ENCODE measurements around the gene SUMF1.

Gene SUMF1

GRCh38 chr3:4497005-4497692 lies 30.1 kb upstream of the SUMF1 start:
- DNase-seq: no peak

- DNase-seq: no peak
Measured at GRCh38 chr3:4496087-4496452, 29.0 kb upstream of the SUMF1 start.

GRCh38 chr3:4495294-4496086 lies 28.4 kb upstream of the SUMF1 start:
- DNase-seq: no peak

DNA sequence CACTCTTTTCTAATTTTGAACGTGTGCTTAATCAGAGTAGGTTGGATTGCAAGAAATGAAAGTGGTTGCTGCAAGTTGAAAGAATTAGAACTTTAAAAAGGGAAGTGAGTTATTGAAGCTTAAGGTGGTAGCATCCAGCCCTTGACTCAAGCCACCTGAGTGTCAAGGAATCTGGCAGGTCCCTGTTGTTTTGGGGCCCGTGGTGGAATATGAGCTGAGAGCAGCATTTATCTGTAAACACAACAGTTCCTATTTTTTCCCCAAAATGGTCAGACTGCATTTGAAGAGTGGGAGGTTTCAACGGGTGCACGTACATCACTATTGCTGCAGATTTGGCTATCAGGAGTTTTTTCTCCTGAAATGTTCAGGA lies 27.8 kb upstream of the SUMF1 start:
- no peak for DNase-seq

DNA sequence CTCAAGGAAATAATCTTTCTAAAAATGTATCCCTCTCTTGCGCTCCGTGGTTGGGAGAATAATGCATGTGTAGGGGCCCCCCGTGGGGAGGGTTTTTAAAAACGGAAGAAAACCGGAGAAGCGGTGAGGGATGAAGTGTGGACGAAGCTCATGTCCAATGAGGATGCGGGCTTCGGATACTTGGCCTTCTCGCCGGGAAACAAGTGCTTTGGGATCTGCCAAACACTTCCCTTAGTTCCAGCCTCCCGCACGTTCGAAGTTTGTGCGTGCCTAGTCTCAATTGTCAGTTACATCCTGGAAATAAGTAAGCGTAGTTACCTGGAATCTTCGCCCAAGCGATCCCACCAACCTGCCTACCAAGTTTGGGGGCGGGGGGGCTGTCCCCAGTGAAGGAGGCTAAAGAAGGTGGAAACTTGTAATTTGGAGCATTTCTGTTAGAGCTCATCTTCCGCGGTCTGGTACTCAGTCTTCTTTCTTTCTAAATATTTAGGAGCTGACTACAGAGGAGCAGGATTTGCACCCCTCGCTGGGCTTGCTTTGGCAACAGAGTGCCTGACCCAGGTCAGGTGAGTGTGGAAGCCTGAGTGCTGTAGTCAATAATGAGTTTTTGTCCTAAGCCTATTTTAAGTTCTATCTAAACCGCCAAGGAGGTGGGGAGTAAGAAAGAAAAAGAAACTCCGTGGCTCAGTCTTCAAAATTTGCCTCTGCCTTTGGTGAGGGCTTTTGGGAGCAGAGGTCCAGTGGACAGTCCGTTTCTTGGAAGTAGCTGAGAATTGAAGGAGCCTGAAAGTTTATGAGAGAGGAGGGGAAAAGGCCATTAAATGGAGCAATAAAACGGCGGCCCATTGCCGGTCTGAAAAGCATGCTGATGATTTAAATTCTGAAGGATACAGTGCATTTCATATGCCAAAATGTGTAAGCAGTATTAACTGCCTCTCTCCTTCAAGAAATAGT lies 27.1 kb upstream of the SUMF1 start:
- peak in 1 of 2 experiments; percentile 27 for DNase-seq

DNA sequence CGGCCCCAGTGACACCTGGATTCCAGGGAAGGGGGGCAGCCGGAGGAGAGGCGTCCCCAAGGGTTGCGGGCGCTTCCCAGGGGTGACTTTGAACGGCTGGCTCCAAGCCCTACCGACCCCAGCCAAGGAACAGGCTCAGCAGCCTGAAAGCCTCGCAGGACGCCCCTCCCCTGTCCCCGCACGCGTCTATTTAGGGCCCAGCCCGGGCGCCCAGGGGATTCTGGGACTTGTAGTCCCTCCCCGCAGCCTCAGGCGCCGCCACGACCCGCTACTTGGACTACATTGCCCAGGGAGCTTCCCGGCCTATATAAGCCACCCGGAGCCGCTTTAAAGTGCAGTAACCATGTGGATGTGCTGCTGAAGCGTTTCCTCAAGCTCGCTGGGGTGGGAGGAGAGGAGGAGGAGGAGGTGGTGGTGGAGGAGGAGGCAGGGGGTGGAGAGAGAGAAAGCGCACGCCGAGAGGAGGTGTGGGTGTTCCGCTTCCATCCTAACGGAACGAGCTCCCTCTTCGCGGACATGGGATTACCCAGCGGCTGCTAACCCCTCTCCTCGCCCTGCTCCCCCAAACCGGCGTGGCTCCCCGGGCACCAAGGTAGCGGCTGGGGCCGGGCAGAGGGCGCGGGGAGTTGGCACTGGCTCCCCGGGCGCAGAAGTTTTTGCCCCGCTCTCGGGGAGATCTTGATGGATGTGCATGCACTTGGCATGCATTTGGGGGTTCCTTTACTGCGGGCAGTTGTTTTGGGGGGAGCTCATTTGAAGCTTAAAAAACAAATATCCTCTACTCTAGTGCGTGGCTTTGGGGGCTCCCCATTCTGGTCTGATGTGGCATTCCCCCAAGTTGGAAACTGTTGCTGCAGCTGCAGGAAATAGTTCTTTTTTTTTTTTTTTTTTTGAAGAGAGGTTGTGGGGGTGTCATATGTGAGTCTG lies 26.2 kb upstream of the SUMF1 start, which contains the start of gene ITPR1:
Gene ITPR1 (plus strand): TSS at position 335 of the 927 bp plus-strand sequence. CDS start 23,144 bp downstream, outside the sequence.
- DNase-seq: peak; percentile 95 to 98

DNA sequence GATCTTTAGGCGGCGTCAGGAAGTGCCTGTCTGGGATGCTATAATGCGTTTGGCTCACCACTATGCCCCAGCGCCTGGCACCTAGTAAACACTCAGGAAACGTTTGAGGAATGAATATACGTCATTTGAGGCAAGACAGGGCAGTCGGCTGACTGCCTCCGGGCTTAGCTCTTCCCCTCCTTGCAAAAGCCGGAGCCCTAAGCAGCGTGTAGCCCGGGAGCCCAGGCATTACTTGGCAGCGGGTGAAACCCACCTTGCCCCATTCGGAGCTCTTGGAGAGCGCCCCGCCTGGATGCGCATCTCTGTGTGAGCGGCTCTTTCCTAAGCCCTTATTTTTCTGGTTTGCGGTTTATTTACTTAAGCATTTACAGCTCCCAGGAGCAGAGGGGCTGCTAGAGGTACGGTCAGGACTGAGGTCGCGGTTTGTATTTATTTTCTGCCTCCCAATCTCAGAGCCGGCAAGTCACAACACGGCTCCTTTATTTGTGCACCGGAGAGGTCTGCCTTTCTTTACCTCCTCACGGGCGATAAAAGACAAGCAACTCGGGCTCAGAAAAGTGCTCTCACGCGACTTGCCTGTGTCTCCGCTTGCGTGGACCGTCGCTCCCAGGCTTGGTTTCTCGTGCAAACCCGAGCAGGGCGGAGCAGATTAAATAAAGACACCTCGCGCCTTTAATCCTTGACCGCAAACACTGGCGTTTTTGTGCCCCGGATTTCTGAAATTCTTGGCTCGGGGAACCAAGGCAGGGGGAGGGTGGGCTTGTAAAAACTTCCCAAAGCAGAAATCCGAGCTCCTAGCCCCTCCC lies 25.3 kb upstream of the SUMF1 start:
- DNase-seq: peak; percentile 69 to 80

DNA sequence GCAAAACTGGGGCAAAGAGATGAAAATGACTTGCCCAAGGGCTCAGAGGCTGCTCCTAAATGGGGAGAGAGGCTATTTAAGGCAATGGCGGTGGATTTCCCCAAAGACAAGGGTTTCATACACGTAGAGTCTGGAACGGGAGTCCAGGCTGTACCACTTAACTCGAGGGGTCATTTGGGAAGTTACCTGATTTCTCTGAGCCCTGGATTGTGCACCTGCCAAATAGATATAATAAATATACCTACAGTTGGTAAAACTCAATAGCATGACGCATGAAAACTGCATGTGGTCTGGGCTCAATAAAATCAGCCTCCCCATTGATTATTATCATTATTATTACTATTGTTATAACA lies 24.8 kb upstream of the SUMF1 start:
- DNase-seq: no peak

DNA sequence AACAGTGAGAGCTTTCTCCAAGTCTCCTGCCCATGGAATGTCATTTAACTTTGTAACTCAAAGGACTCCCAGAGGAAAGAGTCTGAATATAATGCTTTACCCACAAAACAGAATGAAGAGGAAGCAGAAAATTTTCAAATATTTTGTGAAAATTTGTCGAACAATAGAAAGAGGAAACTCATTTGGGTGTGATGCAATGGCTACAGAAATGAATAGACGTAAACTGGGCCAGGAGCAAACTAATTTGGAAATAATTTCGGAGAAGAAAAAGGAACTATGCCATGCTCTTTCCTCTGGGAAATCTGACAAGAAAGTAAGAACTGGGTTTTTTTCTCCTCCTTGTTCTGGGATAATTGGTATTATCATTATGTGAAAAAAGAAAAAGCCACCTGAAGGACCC lies 11.2 kb upstream of the SUMF1 start:
- DNase-seq: no peak

GRCh38 chr3:4476496-4476895 lies 9.4 kb upstream of the SUMF1 start:
- DNase-seq: no peak

GRCh38 chr3:4475804-4476203 lies 8.7 kb upstream of the SUMF1 start:
- DNase-seq: no peak

DNA sequence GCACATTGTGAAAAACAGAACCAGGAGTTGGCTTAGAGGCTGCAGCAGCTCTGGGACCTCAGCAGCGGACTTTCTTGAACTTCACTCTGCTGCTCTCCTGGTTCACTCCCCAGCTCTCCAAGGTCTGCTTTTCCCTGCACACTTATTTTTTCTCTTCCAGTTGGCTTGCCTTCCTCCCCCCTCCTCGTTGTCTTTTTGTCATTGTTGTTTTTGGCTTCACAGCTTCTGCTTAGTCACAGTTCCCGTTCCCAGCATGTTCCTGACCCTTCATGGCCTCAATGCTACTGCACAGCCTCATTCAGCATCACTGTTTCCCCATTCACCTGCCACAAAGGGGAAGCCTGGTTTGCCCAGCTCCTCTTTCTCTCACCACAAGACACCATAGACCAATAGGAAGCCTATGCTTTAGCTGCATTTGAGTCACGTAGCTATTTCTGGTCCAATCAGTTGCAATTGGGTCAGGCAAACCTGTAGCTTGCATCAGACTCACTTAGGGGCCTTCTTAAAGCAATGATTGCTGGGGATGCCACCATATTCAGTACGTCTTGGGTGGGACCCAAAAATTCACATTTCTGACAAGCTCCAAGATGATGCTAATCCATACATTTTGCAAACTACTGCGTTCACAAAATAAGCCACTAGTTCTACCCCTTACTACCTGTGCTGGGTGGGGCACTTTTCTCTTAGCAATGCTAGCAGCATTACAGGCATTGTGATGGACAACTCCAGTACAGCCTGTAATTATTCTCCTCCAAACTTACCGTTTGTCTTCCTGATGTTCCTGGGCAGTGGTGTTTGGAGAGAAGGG lies 7.8 kb upstream of the SUMF1 start:
- no peak for DNase-seq

DNA sequence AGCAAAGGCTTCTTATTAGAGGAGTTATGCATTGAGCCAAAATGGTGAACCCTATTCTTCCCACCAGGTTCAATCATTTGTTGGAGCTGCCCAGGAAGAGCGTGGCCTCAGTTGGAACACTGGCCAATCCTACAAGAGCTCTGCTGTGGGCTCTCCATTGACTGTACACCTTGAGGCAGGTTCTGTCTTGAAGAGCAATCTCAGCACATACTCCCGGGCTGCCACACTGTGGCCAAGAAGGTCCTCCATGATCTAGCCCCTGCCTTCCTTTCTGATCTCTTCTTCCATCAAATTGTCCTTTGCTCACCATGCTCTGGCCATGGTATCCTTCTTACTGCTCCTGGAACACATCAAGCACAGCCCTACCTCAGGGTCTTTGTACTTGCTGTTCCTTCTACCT lies 5.7 kb upstream of the SUMF1 start:
- DNase-seq: no peak

GRCh38 chr3:4472312-4472711 lies 5.2 kb upstream of the SUMF1 start:
- no peak for DNase-seq

- no peak for DNase-seq
Measured at GRCh38 chr3:4471907-4472306, 4.8 kb upstream of the SUMF1 start.

GRCh38 chr3:4467522-4467867 lies 426 bp upstream of the SUMF1 start:
- no peak for DNase-seq

GRCh38 chr3:4464576-4464975 lies 2.5 kb downstream of the SUMF1 start:
- no peak for DNase-seq

- DNase-seq: no peak
Measured at GRCh38 chr3:4462369-4463040, 4.6 kb downstream of the SUMF1 start.

DNA sequence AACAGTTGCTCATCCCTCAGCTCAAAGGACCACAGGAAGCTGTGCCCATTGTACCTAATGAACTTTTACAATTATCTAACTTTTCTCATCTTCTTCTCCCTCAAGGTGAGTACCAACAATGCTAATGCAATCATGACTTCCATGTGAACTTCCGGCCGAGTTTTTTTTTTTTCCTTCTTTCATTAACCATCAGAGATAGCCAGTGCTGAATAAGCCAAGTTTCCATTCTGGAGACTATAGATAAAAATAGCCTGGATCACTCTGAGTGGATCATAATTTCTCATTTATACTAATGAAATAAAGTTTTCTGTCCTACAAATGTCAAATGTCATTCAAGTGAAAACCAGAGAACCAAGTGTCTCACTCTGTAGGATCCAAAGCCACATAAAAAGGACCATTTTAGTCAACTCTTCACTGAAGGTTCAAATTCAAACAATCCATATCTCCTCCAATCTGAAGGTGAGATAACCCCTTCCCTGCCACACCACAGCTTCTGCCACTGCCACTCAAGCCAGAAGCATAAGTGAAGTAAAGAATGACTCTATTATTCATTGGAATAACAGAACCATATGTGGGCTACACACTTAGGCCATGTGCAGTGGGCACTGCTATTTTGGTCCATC lies 5.5 kb downstream of the SUMF1 start:
- DNase-seq: no peak

DNA sequence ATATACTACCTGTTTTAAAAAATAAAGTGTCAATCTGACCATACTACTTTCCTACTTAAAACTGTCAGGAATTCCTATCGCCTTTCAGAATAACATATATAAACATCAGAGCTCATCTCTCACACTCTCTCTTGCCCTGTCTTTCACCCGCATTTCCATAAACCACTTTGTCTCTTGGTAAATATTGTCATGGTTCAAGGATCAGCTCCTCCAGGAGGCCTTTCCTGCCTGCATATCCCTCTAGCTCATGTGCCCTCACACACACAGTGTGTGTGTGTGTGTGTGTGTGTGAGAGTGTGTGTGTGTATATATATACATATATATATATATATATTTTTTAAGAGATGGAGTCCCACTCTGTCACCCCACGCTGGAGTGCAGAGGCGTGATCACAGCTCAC lies 6.7 kb downstream of the SUMF1 start:
- DNase-seq: peak; percentile 73 to 77

Measured in NCI-H526 (cell line).